Measurements from ENCODE around the gene PRKN.
"Not testable (repeated sequence)": the region's sequence is repeated elsewhere in the genome, so short reads cannot be mapped to it uniquely, and the experiment has no call there.

Gene PRKN

DNA sequence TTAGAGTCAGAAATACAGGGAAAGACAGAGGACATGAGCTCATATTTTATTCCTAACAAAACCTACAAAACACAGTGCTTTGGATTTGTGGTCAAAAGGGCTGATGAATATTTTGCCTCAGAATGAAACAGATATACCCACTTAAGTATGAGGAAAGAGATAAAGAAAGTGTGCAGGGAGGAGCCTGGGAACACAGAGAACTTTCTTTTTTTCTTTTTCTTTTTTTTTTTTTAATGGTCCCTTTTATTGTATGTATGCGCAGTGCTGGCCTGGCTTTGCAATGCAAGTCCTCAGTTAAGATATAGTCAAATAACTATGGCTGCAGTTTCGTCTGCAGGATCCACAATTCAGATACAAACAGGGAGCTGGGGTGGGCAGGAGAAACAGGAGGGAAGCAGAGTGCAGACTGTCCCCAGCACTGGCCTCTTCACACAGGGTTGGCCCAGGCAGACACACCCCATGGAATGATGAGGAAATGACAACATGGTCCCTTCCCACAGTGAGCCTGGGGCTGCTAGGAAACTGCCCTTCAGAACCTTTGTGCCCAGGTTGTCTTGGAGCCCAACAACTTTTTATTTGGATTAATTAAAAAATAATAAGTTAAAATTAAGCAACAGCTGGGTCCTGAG lies 823.9 kb downstream of the PRKN start:
- FAIRE-seq (no peak), DNase-seq (ENCODE audit: insufficient read length, low spot score) (no peak)
- no peak for TF ChIP-seq POLR2A (IDR thresholded peaks at IDR 0.05; ENCODE audit: low read depth, low read length)

DNA sequence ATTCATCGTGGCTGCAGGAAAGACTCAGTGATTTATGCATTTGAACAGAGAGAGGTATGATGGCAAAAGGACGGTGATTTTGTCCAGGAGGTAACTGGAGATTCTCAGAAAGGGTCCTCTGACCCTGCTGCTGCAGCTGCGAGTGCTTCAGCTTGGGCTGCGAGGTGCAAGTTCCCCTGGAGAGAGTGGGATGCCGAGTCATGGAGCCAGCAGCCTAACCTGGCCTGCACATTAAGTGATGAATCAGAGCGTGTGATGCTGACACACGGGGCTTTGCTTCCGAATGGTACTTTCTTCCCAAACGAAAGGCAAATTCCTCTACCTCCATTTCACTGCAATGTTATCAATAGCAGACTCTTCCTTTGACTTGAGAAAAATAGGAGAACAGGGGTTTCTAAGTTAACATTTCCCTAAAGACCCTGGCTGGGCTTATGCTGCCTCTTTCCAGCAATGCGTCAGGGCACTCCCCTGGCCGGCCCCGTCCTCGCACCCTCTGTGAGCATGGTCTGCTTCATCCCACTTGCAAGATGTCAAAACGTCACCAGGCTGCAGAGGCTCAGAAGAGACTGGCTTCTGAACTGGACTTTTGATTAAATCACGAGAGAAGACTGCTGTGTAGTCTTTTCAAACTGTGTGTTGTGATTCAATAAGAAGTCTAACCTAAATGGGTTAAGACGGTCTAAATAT lies 825.7 kb downstream of the PRKN start:
- no peak for DNase-seq (ENCODE audit: insufficient read length, low spot score)
- no peak for FAIRE-seq
- no peak for TF ChIP-seq POLR2A (IDR thresholded peaks at IDR 0.05; ENCODE audit: low read depth, low read length)

DNA sequence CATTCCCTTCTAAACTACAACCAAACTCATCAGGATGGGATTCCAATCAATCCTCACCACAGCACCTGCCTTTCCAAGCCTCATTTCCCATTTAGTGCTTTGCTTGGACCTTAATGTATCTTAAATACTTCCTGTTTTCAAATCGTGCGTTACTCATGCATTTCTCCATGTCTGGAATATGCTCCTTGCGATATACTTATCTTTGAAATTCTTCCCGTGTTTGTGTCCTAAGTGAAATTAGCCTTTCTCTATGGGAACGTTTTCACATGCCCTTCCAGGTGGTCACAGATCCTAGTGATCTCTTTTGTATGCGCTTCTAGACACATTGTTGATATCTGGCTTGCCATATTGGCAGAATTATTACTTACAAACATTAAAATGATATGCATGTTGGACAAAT lies 833.1 kb downstream of the PRKN start:
- TF ChIP-seq POLR2A (IDR thresholded peaks at IDR 0.05; ENCODE audit: low read depth, low read length), result no peak
- DNase-seq (ENCODE audit: insufficient read length, low spot score) (no peak), FAIRE-seq (no peak)

DNA sequence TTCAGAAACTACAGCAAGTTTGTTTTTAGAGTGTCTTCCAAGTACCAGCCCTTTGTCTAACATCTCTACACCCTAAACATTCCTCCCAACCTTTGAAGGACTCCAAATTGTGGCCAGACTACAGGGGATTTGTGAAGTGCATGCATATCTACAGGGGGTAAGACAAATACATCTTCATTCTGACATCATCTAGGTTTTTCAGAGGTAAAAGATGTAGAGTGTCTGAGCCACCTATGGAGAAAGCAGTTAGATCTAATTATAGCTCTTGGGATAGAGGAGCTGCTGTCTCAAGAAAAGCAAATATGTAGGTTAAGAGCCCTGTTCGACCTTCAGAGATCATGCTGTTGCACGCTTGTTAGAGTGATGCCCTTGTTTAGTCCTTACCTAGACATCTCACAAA lies 836.0 kb downstream of the PRKN start:
- no peak for TF ChIP-seq POLR2A (IDR thresholded peaks at IDR 0.05; ENCODE audit: low read depth, low read length)
- no peak for FAIRE-seq
- no peak for DNase-seq (ENCODE audit: insufficient read length, low spot score)

DNA sequence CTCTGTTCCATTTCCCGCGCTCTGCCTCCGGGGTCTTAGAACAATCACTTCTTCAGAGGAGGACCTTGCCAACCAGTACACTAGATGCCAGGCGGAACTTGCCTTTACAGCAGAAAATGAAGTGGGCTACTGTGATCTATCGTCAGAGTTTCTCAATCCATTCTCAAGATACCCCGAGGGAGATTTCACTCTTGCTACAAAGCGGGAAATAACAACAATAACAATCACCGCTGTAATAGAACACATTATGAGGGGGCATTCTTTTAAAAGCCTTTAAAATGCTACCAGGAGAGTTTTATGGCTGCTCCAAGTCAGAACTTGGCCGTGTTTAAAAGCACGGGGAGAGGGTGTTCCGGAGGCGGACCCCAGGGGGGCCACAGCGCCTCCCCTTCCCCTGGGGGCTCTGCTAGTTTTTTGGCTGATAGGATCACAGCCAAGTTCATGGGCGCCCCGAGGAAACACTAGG lies 836.7 kb downstream of the PRKN start:
- DNase-seq (ENCODE audit: insufficient read length, low spot score) (no peak), FAIRE-seq (no peak)
- TF ChIP-seq POLR2A (IDR thresholded peaks at IDR 0.05; ENCODE audit: low read depth, low read length), result no peak

DNA sequence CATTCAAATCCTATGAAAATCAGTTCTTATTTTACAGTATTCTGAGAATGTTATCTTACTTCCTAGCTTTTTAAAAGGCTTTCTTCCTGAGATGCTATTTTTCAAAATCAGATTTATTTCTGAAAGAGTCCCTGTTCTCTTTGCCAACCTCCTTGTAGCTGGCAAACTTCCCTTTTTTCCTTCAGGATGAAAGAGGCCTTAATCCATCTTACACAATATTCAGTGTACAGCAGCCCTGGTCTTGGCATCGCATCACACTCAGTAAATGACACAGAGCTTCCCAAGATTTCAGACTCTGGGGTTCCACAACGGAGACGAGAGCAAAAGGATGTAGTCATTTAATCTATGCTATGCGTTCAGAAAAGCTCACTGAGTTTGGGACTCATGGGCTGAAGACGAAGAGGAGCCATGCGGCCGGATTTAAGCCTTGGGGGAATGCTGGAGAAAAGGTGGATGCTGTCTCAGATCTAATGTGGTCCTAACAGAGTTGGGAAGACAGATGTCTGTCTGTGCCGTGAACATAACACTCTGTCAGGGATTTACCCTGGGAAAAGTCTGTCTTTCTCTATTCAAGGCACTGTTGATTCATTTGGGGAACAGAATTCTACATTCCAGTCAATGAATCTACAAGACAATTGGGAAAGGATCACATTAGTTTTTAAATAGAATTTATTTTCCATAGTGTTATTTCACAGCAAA lies 837.3 kb downstream of the PRKN start:
- DNase-seq (ENCODE audit: insufficient read length, low spot score), result no peak
- no peak for TF ChIP-seq POLR2A (IDR thresholded peaks at IDR 0.05; ENCODE audit: low read depth, low read length)
- no peak for FAIRE-seq

DNA sequence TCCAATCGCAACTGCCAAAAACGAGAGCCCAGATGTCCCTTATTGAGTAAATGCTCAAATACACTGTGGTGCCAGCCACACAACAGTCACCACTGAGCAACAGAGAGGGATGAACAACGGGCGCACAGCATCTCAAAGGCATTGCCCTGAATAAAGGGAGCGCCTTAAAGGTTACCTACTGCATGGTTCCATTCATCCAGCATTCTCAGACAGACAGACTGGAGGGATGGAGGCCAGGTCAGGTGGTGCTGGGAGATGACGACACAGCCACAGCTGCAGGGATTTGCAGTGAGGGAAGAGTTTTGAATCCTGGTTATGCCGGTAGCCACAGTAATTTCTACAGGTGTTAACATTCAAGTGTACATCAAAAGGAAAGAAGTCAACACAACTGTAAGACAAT lies 838.2 kb downstream of the PRKN start:
- no peak for FAIRE-seq
- no peak for TF ChIP-seq POLR2A (IDR thresholded peaks at IDR 0.05; ENCODE audit: low read depth, low read length)
- no peak for DNase-seq (ENCODE audit: insufficient read length, low spot score)

DNA sequence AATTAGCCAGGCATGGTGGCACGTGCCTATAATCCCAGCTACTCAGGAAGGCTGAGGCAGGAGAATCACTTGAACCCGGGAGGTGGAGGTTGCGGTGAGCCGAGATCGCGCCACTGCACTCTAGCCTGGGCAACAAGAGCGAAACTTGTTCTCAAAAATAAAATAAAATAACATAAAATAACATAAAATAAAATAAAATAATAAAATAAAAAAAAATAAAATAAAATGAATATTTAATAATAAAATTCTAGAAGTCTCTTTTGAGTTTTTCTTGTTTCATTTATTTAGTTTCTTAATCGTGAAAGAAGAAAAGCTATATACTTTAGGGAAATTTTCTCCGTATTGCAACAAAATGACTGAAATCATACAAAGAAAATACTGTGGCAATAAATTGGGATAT lies 841.0 kb downstream of the PRKN start:
- FAIRE-seq; DNase-seq (ENCODE audit: insufficient read length, low spot score): not testable (repeated sequence)

DNA sequence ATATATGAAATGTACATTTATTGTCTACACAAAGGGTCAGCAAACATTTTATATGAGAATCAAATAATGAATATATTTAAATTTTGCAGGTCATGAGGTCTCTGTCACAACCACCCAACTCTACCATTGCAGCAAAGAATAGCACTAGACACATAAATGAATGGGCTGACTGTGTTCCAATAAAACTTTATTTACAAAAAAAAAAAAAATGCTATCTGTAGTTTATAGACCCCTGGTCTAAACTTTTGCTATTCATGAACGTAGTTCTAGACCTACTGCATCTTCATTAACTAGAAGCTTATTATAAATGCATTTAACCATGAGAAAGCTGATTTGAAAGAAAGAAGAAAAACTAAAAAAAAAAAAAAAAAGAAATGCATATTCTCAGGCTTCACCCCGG lies 842.8 kb downstream of the PRKN start:
- TF ChIP-seq POLR2A (IDR thresholded peaks at IDR 0.05; ENCODE audit: low read depth, low read length), result no peak
- no peak for FAIRE-seq
- no peak for DNase-seq (ENCODE audit: insufficient read length, low spot score)

DNA sequence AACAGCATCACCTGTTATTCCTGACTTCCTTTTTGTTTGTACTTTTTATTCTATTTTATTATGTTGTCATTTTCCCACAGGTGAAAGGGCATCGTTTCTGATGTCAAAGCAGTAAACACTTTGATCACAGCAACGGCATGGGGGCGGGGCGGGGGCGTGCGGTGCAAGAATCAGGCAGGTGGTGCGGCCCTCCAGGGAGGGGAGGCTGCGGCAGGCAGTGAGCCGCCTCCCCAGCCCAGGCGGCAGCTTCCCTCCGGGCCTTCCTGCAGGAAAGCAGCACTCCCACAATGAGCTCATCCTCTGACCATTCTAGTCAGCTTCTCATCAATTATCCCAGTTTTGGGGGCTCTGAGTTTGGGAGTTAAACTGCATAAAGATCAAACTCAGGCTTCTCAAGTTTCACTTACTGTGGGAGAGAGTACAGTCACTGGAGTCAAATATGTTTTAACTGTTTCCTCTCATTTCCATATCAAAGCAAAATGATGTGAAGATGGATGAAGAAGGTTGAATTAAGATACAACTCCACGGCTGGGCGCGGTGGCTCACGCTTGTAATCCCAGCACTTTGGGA lies 845.3 kb downstream of the PRKN start:
- TF ChIP-seq POLR2A (IDR thresholded peaks at IDR 0.05; ENCODE audit: low read depth, low read length), result no peak
- no peak for FAIRE-seq

DNA sequence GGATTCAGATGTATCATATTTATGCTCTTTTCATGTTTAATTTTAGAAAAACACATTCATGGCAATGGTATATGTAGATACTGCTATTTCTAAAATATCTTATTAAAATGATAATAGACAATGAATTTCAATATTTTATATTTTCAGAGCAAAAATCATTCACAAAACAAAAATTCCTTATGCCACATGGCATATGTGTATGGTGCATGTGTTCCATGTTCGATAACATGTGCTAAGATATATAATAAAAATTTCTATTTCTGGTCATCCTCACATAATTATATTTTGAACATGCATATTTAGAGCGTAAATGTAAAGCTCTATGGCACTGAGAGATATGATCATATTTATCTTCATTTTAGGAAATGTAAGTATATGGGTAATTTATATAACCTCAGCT lies 847.5 kb downstream of the PRKN start:
- no peak for FAIRE-seq
- no peak for DNase-seq (ENCODE audit: insufficient read length, low spot score)
- no peak for TF ChIP-seq POLR2A (IDR thresholded peaks at IDR 0.05; ENCODE audit: low read depth, low read length)

More for the DNA sequence above, 845.3 kb downstream of the PRKN start:
- DNase-seq (ENCODE audit: insufficient read length, low spot score), result no peak

DNA sequence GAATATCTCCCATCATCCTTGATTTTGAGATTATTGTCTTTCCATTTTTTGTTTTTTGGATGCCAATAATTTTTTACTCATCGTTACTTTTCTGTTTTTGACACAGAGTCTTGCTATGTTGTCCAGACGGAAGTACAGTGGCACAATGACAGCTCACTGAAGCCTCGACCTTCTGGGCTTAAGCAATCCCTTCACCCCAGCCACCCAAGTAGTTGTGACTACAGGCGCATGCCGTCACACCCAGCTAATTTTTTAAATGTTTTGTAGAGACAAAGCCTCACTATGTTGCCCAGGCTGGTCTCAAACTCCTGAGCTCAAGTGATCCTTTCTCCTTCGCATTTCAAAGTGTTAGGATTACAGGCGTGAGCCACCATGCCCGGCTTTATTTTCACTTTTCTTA lies 851.3 kb downstream of the PRKN start:
- no peak for FAIRE-seq
- DNase-seq (ENCODE audit: insufficient read length, low spot score), result no peak
- TF ChIP-seq POLR2A (IDR thresholded peaks at IDR 0.05; ENCODE audit: low read depth, low read length), result no peak

DNA sequence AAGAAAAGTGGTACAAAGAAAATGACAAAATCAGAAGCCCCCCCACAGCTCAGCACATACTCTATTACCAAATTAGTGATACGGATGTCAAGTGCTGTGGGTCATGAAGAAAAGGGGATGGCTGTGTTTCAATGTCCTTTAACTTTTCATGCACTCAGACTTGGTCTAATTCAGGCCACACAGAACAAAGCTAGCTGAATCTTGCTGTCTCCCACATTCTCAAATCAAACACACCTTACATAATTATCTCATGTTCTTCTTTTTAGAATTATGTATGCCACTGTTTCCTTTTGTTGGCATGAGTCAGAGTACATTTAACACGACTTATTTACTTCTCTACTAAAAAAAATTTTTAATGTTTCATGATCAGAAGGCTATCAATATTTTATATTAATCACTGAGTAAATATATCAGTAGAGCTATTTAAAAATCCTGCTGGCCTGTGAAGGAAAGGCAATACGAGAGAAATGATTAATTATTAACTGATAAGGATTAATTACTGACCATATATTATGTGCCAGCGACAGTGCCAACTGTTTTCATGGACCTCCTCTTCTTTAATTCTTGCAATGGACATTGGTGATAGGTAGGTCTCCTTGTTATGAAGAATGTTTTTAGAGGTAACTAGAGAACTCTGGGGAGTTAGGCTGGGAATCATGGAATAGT lies 857.2 kb downstream of the PRKN start:
- no peak for TF ChIP-seq POLR2A (IDR thresholded peaks at IDR 0.05; ENCODE audit: low read depth, low read length)
- DNase-seq (ENCODE audit: insufficient read length, low spot score) (no peak), FAIRE-seq (no peak)

DNA sequence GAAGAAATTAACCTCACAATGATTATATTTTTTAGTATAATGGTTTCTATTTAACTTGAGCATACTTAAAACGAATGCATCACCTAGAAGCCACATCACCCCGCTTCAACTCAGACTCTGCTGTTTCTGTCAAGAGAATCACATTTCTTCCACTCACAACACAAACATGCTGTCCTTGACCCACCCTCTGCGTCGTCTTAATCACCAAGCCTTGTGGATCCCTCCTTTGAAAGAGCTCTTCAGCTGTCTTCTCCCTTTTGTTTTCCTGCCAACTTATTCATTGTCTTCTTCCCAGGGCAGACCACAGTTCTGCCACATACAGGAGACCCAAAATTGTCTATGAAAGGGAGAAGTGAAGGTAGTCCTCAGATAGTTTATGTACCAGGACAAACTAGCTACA lies 858.1 kb downstream of the PRKN start:
- FAIRE-seq, result no peak
- DNase-seq (ENCODE audit: insufficient read length, low spot score), result no peak
- no peak for TF ChIP-seq POLR2A (IDR thresholded peaks at IDR 0.05; ENCODE audit: low read depth, low read length)
